Right ventricle myocardium inferior (tissue), 1 donor: Measurements from ENCODE around the gene CHMP2A. TPM values are rescaled to one million over a fixed set of nuclear protein-coding genes. Genes with fewer than 3 reads are reported as not detected.
"Not testable (repeated sequence)": the region's sequence is repeated elsewhere in the genome, so short reads cannot be mapped to it uniquely, and the experiment has no call there.

Experiments used
- ATAC-seq: fragments of 200-7000 bp; cut with Tn5 transposase; one replicate; pipeline ENCODE4 v1.9.1; 2020; ENCODE audit warnings: mild to moderate bottlenecking, moderate library complexity
- DNase-seq: peaks from one replicate; pipeline ENCODE4 v3.0.0; 2021; ENCODE audit errors: missing footprints
- intact Hi-C: fragments of 100-400 bp; cut with DNase I; formaldehyde crosslinking; loops from one replicate; pipeline ENCODE4 v1.11.0; 2022
- long read RNA-seq: library from polyadenylated mRNA; unstranded; transcript quantifications from one replicate; pipeline ENCODE4 v2.0.0, GENCODE V29; 2021
- total RNA-seq: library from RNA; stranded (reverse); fragmentation: NEBNext Ultra II Directional; extraction: Animal tissue kit (Norgen Biotek cat#: 25700); gene quantifications from one replicate; pipeline ENCODE4 v1.2.1, GENCODE V29; 2021
- donor health status: DM: no; HTN: yes; CAD: no; lungs with severe emphysema.

The CHMP2A gene
- total RNA-seq: 123 TPM
- long read RNA-seq, transcript CHMP2A-208 (6 exons, 885 nt): minor isoform, 5 of 50 reads
- long read RNA-seq, transcript CHMP2A-201 (6 exons, 913 nt): major isoform, 40 of 50 reads
- long read RNA-seq, partial matches to known transcripts: 1 of 50 reads
- long read RNA-seq, other reads (novel, unspliced or antisense): 0 of 50 reads

GRCh38 chr19:58554494-58555368, at the start of gene CHMP2A:
CHMP2A (minus strand) TSS chr19:58555105; CDS start chr19:58554212, 893 bp downstream.
- ATAC-seq (peak; percentile 55), DNase-seq (peak; percentile 99)
- intact Hi-C loops: no loop called here

GRCh38 chr19:58586133-58586765, 31.3 kb upstream of the CHMP2A start:
- ATAC-seq (no peak), DNase-seq (peak; percentile 22)
- intact Hi-C loops: no loop called here

GRCh38 chr19:58585442-58586132, 30.7 kb upstream of the CHMP2A start:
- ATAC-seq: no peak
- peak; percentile 3 for DNase-seq
- intact Hi-C loops: no loop called here

GRCh38 chr19:58584498-58585441, 29.9 kb upstream of the CHMP2A start:
- DNase-seq (peak; percentile 22), ATAC-seq (no peak)
- intact Hi-C loops: no loop called here

GRCh38 chr19:58582985-58583384, 28.1 kb upstream of the CHMP2A start:
- intact Hi-C loops: no loop called here
- ATAC-seq: no peak
- peak; percentile 23 for DNase-seq

- ATAC-seq (peak; percentile 92), DNase-seq (peak; percentile 93)
- intact Hi-C loops: no loop called here
Observed at GRCh38 chr19:58581227-58582141, 26.6 kb upstream of the CHMP2A start.

GRCh38 chr19:58579473-58580142, 24.7 kb upstream of the CHMP2A start:
- no peak for DNase-seq
- no peak for ATAC-seq
- intact Hi-C loops: no loop called here

GRCh38 chr19:58578012-58578925, 23.4 kb upstream of the CHMP2A start:
- peak; percentile 17 for DNase-seq
- intact Hi-C loops: no loop called here
- no peak for ATAC-seq

- DNase-seq, intact Hi-C loops, ATAC-seq: not testable (repeated sequence)
Observed at GRCh38 chr19:58577581-58577980, 22.7 kb upstream of the CHMP2A start.

- intact Hi-C loops: loop anchor here (2.0 kb wide), 1 partner anchor 57 kb away; the partner anchor contains the start of gene ZBTB45
- DNase-seq (peak; percentile 95), ATAC-seq (peak; percentile 73)
Observed at GRCh38 chr19:58575183-58576041, 20.5 kb upstream of the CHMP2A start.

- DNase-seq (no peak), ATAC-seq (no peak)
- intact Hi-C loops: loop anchor here (2.0 kb wide), 2 partner anchors 15 to 55 kb away; partner anchors contain the start of genes UBE2M and ZBTB45
Observed at GRCh38 chr19:58573658-58574164, 18.8 kb upstream of the CHMP2A start.

- DNase-seq (peak; percentile 100), ATAC-seq (peak; percentile 78)
- intact Hi-C loops: loop anchor here (2.0 kb wide), 1 partner anchor 14 kb away; the partner anchor contains the start of gene UBE2M
Observed at GRCh38 chr19:58572818-58573657, 18.1 kb upstream of the CHMP2A start, which contains the start of gene MZF1. MZF1 (minus strand) TSS chr19:58573335; CDS start chr19:58571389, 1,946 bp downstream.
